ENCODE measurements around the gene PRKCH.
"Not testable (repeated sequence)": the region's sequence is repeated elsewhere in the genome, so short reads cannot be mapped to it uniquely, and the experiment has no call there.

The PRKCH gene

GRCh38 chr14:61388173-61388975 lies 67.0 kb downstream of the PRKCH start:
- DNase-seq (ENCODE audit: low read depth in 4 of 4, low spot score in 1 of 4) = no peak

DNA sequence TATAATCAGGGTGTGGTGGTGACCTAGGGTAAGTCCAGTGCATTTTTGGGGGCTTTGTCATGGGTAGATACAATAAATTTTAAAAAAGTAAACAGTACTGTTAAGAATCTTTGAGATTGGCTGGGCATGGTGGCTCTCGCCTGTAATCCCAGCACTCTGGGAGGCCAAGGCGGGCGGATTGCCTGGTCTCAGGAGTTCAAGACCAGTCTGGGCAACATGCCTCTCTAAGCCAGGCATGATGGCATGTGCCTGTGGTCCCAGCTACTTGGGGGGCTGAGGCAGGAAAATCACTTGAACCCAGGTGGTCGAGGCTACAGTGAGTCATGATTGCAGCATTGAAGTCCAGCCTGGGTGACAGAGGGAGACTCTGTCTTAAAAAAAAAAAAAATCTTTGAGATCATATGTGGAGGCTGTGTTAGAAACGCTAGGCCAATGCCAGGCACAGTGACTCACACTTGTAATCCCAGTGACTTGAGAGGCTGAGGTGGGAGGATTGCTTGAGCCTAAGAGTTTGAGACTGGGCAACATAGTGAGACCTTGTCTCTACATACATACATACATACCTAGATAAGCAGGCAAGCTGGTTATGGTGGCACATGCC lies 67.7 kb downstream of the PRKCH start:
- DNase-seq (ENCODE audit: low read depth in 4 of 4, low spot score in 1 of 4) = no peak

DNA sequence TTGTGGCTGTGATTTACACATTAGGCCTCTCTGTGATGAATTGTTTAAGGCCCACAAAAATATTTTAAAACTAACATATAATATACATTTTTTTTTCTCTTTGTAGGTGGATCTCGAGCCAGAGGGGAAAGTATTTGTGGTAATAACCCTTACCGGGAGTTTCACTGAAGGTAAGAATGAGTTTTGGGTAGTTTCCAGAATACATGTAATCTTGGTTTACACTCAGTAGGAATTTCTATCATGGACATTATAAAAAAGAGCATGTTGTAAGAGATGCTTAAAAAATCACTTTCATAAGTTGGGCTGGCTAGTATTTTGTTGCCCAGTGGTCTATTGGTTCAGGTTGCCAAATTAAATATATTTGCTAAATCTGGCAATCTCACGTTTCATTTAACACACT lies 69.7 kb downstream of the PRKCH start:
- DNase-seq (ENCODE audit: low read depth in 4 of 4, low spot score in 1 of 4) = no peak

DNA sequence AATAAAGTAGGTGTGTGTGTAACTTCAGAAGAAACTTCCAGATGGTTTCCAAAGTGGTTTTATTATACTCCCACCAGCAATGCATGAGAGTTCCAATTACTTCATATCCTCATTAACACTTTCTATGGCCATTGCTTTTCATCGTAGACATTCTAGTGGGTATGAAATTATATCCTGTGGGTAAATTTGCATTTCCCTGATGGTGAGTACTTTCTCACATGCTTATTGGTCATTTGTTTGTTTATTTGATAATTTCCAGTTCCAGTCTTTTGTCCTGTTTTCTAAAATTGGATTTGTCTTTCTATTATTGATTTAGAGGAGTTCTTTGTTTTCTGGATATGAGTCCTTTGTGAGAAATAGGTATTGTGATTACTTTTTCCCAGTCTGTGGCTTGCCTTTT lies 70.9 kb downstream of the PRKCH start:
- DNase-seq (ENCODE audit: low read depth in 4 of 4, low spot score in 1 of 4) = no peak

DNA sequence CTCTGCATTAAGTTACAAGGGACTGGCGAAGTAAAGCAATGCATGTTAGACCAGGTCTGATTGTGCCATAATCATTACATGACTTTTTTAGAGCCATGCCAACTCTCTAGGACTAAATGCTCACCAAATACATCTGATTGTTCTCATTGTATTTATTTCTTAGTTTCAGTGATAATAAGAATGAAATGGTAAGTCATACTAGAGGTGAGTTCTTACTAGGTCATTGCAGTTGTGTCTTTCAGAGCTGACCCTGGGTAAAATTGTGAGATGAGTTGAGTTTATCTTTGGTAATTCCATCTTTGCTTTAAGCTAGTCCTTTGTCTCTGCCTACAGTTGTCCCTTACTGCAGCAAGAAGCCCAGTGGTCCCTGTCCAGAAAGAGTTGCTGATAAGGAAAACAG lies 73.2 kb downstream of the PRKCH start:
- no peak for DNase-seq (ENCODE audit: low read depth in 4 of 4, low spot score in 1 of 4)

DNA sequence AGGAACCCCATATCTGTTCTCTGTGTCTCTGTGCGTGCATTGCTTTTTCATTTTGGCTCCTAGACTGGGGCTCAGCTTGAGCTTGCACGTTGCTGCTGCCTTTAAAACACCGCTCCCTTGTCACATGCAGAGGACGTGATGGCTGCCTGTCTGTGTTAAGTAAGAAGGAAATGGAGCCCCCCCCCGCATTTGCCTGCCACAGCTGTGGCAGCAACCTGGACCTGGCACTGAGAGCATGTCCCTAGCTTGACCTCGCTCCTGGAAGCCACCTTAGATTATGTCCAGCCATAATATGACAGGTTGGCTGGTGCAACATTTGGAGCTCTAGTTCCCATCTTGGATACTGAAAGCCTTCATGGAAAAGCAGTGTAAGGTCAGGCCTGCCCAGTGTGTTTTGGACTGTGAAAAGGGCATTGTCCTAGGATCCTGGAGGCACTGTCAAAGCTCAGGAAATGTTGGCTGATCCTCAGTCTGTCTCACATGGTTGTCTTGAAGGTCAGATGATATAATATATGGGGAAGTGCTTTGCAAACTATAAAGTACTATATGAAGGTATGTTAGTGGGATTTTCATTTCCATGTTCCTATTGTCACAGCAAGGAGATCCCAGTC lies 73.8 kb downstream of the PRKCH start:
- no peak for DNase-seq (ENCODE audit: low read depth in 4 of 4, low spot score in 1 of 4)

DNA sequence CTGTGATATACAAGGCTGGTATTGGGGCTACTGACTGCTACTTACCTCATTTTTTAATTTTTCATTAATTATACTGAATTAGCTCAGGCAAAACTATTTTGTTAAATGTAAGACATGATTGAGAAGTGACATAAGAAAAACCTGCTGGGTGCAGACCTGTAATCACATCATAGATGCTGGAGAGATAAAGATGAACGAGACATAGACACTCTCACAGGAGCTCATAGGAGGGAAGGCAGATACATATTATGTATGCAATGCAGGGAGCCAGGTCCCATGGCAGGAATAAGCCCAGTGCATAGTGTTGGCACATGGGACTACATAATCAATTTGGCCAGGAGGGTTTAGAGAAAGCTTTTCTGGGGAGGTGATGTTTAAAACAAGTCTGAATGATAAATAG lies 74.9 kb downstream of the PRKCH start:
- DNase-seq (ENCODE audit: low read depth in 4 of 4, low spot score in 1 of 4) = no peak

DNA sequence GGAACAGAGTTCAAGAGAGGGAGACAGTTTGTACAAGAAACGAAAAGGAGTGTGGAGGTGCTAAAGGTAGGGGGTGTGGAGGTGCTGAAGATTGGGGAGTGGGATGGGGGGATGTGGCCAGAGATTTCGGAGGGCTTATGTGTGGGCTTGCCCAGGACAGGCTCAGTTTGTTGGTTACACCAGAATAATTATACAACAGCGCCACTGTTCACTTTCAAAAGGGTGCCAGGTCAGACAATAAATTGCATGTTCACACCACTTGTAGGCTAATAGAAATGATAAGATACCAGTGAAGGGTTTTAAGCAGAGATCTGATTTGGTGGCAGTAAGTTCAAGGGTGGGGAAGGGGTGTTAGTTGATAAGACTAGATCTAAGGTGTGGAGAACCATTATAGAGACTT lies 75.3 kb downstream of the PRKCH start:
- DNase-seq (ENCODE audit: low read depth in 4 of 4, low spot score in 1 of 4) = no peak

DNA sequence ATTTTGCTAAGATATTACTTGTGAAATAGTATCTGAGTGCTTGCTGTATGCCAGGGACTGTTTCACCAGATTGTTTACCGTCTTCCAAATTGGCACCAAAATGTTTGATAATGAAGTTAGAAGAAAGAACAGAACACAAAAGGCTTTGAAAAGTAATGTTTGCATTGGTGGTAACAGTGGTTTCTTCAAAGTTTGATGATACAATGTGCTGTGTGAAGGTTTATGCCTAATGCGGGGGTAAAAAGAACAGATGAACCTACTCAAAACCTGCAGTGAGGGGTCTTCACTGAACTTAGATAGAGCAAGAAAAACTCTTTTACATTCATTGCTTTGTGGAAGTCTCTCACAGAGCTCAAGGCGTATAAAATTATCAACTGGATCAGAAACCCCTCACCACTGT lies 76.2 kb downstream of the PRKCH start:
- no peak for DNase-seq (ENCODE audit: low read depth in 4 of 4, low spot score in 1 of 4)

DNA sequence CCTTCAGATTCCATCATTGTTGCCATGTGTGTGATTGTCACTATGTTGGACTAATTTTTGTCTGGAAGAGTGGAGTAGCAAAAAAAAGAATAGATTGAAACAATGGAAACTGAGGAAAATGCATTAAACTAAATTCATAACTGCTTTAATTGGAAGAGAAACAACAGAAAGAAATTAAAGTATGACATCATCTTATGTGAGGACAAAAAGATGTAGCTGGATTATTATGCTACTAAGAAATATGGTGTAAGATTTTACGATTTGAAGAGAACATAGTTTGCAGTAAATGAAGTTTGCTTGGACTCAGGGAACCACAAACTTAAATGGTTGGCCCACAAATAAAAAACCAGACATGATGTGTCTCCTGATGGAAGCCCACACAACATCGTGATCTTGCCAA lies 76.8 kb downstream of the PRKCH start:
- DNase-seq (ENCODE audit: low read depth in 4 of 4, low spot score in 1 of 4) = no peak

GRCh38 chr14:61399365-61399764 lies 78.0 kb downstream of the PRKCH start:
- no peak for DNase-seq (ENCODE audit: low read depth in 4 of 4, low spot score in 1 of 4)

- DNase-seq (ENCODE audit: low read depth in 4 of 4, low spot score in 1 of 4) = no peak
These were observed 80.1 kb downstream of the PRKCH start for GRCh38 chr14:61401461-61401860.

GRCh38 chr14:61403411-61403810 lies 82.0 kb downstream of the PRKCH start:
- DNase-seq (ENCODE audit: low read depth in 4 of 4, low spot score in 1 of 4) = no peak

GRCh38 chr14:61404637-61405036 lies 83.3 kb downstream of the PRKCH start:
- DNase-seq (ENCODE audit: low read depth in 4 of 4, low spot score in 1 of 4) = no peak

DNA sequence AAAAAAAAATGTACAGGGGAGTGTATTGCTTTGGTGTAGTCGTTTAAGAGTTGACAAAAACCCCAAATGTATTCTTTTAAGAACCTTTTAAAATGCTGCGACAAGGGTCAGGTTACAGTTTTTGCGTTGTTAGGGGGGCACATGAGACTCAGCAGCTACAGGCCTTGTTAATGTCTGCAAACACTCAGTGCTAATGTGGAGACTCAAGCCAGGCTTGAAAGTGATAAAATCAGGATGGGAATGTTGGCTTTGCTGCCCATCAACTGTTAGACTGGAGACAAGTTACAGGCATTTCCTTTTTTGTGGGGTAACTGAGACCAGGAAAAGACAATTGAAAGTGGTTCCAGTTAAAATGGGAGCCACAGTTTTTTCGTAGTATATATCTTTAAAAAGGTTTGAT lies 84.8 kb downstream of the PRKCH start:
- DNase-seq (ENCODE audit: low read depth in 4 of 4, low spot score in 1 of 4) = no peak

GRCh38 chr14:61406675-61407074 lies 85.3 kb downstream of the PRKCH start:
- no peak for DNase-seq (ENCODE audit: low read depth in 4 of 4, low spot score in 1 of 4)

DNA sequence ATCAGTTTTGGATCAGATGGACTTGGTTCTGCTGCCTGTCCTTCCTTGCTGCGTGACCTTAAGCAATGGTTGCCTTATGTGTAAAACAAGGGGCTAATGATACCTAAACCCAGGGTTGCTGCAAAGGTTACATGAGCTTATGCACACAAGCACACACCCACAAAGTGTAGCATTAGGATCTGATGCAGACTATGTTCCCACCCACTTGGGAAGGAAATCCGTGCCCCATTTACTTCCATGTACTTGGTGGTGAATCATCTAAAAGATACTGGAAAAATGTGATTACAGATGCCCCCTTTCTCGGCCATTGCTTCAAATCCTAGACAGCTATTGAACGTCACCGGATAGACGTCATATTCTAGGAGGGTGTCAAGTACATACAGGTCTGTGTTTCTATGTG lies 87.1 kb downstream of the PRKCH start:
- DNase-seq (ENCODE audit: low read depth in 4 of 4, low spot score in 1 of 4) = no peak

DNA sequence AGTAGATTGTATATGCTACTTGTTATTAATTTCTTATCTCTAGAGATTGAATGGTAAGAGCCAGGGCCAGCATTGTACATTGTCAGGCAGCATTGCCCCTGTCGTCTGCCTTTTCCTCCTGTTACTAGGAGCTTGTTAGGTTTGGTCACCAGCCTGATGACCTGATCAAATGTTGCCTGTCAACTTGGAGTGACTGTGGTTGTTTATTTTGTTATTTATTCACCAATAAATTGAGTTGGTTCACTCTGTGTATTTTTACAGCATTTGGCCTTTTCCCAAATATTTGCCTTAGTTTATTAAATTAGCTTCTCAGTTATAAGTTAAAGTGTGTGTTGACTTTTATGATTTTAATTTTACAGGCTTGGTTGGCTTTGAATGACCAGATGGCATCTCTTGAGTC lies 88.4 kb downstream of the PRKCH start:
- DNase-seq (ENCODE audit: low read depth in 4 of 4, low spot score in 1 of 4) = no peak

- not testable (repeated sequence) for DNase-seq (ENCODE audit: low read depth in 4 of 4, low spot score in 1 of 4)
These were observed 94.6 kb downstream of the PRKCH start for GRCh38 chr14:61415934-61416333.

DNA sequence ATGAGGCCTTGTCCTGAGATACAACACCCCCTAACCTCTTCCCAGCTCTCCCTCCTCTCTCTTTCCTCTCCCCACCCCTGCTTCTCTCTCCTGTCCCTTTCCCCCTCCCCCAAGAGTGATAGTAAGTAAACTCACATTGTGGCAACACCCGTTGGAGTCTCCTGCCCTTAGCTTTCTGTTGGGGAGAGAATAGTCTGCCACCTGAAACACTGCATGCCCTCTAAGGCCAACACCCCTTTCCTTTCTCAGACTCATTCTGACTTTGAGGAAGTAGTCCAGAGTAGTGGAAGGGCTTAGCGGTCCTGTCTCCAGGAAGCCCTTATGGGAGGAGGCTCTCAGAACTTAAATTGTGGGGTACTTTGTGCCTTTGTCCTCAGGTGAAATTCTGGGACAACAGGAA lies 95.2 kb downstream of the PRKCH start:
- no peak for DNase-seq (ENCODE audit: low read depth in 4 of 4, low spot score in 1 of 4)

DNA sequence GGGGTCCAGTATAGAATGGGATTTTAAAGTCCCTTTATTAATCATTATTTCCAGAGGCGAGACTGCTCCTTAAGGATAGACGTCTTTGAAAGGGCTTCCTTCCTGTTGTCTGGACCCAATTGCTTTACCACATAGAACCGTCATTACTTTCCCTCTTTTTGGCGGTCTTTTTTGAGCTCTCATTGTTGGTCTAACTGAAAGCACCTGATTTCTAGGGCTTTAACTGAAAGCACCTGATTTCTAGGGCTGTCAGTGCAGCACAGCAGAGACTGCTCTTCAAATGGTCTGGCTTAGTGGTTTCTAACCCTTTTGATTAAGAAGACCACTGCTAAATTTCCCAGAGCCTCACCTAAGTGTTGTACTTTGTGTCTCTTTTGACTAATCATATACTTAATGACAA lies 95.8 kb downstream of the PRKCH start:
- DNase-seq (ENCODE audit: low read depth in 4 of 4, low spot score in 1 of 4) = no peak

- DNase-seq (ENCODE audit: low read depth in 4 of 4, low spot score in 1 of 4) = no peak
These were observed 96.6 kb downstream of the PRKCH start for GRCh38 chr14:61417883-61418455.
